Measurements from ENCODE around the gene CEP41.

GRCh38 chr7:130423501-130424037 lies 17.2 kb downstream of the CEP41 start:
- no peak for TF ChIP-seq POLR2A (IDR thresholded peaks at IDR 0.05)
- TF ChIP-seq CTCF (IDR thresholded peaks at IDR 0.05): no peak

All from Peyer's patch (tissue), 4 donors.